A172 (cell line): Measurements from ENCODE around the gene CYP4X1. TPM values are rescaled to one million over a fixed set of nuclear protein-coding genes. Genes with fewer than 3 reads are reported as not detected.
"Not testable (repeated sequence)": the region's sequence is repeated elsewhere in the genome, so short reads cannot be mapped to it uniquely, and the experiment has no call there.

Experiments used
- DNase-seq: peaks from one replicate; pipeline ENCODE4 v3.0.0-alpha.2; 2015; ENCODE audit warnings: low spot score
- total RNA-seq: library from RNA; depleted of rRNA; stranded (reverse); fragments of >200 nt; shearing (Covaris generic); gene quantifications from 2 replicates; pipeline ENCODE4 v1.2.3, GENCODE V29; 2014; rRNA removed

Gene CYP4X1, protein sequence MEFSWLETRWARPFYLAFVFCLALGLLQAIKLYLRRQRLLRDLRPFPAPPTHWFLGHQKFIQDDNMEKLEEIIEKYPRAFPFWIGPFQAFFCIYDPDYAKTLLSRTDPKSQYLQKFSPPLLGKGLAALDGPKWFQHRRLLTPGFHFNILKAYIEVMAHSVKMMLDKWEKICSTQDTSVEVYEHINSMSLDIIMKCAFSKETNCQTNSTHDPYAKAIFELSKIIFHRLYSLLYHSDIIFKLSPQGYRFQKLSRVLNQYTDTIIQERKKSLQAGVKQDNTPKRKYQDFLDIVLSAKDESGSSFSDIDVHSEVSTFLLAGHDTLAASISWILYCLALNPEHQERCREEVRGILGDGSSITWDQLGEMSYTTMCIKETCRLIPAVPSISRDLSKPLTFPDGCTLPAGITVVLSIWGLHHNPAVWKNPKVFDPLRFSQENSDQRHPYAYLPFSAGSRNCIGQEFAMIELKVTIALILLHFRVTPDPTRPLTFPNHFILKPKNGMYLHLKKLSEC
- 0.29 and 0.98 TPM in 2 replicates for total RNA-seq

DNA sequence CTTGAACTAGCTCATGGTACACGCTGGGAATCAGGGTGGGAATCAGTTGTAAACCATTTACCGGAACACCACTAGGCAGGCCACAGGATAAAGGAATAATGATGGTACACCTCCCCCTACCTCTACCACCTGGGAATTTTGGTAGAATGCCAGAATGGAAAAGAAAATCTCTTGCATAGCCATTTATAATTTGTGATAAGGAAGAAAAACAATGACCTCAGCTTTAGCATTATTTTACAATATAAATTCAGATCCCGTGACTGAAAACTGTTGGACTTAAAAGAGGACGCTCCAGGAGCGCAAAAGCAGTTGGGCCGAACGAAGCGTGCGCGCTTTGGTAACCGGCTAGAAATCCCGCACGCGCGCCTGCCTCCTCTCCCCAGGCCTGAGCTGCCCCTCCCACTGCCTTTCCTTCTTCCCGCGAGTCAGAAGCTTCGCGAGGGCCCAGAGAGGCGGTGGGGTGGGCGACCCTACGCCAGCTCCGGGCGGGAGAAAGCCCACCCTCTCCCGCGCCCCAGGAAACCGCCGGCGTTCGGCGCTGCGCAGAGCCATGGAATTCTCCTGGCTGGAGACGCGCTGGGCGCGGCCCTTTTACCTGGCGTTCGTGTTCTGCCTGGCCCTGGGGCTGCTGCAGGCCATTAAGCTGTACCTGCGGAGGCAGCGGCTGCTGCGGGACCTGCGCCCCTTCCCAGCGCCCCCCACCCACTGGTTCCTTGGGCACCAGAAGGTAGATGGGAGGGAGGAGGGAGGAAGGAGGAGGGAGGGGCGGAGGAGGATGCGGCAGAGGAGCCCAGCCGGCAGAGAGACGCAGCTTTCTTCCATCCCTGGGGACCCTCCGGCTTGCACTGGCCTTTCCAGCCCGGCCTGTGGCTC, at the start of gene CYP4X1:
Gene CYP4X1, plus strand, starts transcription at position 402 of the 873 bp plus-strand sequence. Its CDS starts 149 bp downstream, at position 551.
- peak; percentile 11 for DNase-seq

GRCh38 chr1:46983166-46983829, 40.2 kb upstream of the CYP4X1 start:
- no peak for DNase-seq

DNA sequence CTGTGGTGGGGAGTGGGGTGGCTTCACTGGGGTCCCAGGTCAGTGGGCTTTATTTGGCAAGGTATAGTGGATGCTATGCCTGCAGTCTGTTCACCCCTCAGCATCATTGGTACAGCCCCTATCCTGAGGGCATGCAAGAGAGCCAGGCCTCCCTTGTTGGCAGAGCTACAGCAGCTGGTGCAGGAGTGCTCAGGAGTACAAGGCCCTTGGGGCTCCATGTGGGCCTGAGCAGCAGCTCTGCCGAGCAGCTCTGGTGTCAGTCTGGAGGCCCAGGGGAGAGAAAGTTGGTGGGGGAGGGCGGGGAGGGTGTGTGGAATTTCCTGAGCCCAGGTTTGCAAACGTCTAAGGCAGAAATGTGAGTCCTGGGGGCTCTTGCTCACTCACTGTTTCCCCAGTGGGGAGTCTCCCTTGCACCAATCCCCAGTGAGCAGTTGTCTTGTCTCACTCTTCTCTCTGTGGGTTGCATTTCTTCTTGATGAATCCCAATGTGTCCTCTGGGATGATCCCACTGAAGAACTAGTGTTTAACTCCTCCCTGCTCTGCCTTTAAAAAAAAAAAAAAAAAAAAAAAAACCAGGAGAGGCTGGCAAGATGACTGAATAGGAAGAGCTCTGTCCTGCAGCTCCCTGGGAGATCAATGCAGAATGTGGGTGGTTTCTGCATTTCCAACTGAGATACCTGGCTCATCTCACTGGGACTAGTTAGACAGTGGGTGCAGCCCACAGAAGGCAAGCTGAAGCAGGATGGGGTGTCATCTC, 39.5 kb upstream of the CYP4X1 start:
- DNase-seq: no peak

DNA sequence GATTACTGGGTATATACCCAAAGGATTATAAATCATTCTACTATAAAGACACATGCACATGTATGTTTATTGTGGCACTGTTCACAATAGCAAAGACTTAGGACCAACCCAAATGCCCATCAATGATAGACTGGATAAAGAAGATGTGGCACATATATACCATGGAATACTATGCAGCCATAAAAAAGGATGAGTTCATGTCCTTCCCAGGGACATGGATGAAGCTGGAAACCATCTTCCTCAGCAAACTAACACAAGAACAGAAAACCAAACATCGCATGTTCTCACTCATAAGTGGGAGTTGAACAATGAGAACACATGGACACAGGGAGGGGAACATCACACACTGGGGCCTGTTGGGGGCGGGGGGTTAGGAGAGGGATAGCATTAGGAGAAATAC, 32.9 kb upstream of the CYP4X1 start:
- DNase-seq: not testable (repeated sequence)

- no peak for DNase-seq
Measured at GRCh38 chr1:46991083-46991923, 32.2 kb upstream of the CYP4X1 start.

DNA sequence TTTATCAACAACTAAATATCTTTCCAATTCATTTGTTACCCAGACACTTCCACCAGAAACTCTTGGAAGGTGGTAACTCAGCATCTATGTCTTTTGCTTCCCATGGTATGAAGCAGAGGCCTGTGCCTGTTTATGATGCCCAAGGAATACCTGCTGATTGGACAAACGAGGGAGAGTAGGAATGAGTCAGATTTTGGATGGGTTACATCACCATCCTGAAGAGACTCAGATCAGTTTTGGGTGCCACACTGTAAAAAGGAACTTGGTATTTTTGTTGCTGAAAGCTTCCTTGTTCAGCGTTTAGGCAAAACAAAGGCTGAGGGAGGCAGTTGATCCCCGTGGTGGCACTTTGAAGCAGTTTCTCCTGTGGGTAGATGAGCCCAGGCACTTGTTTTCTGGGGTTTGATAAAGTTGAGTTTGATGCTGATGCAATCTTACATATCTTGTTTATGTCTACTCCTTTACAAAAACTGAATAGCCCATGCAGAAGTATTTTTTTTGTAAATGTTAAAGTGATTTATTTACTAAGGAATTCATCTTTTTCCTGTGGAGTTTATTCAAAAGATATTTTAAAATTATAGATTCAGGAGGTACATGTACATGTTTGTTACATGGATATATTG, 26.7 kb upstream of the CYP4X1 start:
- peak; percentile 7 for DNase-seq

GRCh38 chr1:47002211-47002610, 21.3 kb upstream of the CYP4X1 start:
- no peak for DNase-seq

DNA sequence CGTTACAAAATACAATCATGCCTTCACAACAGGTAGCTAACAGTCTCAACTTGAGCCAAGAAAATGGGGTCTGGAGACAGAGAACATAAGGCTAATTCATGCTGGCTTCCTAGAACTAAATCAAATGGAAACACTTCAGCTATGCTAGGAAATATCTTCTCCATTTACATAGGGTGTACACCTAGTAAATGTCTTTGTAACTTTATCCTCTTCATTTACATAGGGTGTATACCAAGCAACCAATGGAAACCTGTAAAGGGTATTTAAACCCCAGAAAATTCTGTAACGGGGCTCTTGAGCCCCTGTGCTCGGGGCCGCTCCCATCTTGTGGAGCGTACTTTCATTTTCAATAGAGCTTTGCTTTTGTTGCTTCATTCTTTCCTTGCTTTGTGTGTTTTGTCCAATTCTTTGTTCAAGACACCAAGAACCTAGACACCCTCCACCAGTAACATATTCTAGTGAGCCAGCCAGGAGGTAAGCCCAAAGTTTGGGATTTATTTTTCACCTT, 19.5 kb upstream of the CYP4X1 start:
- DNase-seq: no peak

DNA sequence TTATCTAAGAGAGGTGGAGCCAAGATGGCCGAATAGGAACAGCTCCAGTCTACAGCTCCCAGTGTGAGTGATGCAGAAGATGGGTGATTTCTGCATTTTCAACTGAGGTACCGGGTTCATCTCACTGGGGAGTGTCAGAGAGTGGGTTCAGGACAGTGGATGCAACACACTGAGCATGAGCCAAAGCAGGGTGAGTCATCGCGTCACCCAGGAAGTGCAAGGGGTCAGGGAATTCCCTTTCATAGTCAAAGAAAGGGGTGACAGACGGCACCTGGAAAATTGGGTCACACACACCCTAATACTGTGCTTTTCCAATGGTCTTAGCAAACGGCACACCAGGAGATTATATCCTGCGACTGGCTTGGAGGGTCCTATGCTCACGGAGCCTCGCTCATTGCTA, 17.0 kb upstream of the CYP4X1 start:
- DNase-seq: not testable (repeated sequence)

DNA sequence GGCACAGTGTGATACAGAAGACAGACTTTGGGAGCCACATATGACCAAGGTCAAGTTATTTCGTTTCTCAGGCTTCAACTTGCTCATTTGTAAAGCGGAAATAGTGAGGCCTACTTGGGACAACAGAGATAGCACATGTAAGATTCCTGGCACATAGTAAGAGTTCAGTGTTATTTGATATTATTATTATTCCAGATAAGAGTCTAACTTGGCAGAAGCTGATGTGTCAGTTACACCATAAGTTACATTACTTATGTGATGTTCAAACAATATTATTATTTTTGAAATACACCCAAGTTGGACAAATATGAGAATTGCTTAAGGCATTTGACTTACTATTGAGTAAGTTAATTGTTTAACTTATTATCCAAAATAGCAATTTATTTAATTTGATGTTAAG, 10.2 kb upstream of the CYP4X1 start:
- no peak for DNase-seq

- no peak for DNase-seq
Measured at GRCh38 chr1:47021070-47021469, 2.4 kb upstream of the CYP4X1 start.

GRCh38 chr1:47024141-47024801, 802 bp downstream of the CYP4X1 start:
- no peak for DNase-seq

GRCh38 chr1:47030170-47030805, 6.8 kb downstream of the CYP4X1 start:
- DNase-seq: no peak

DNA sequence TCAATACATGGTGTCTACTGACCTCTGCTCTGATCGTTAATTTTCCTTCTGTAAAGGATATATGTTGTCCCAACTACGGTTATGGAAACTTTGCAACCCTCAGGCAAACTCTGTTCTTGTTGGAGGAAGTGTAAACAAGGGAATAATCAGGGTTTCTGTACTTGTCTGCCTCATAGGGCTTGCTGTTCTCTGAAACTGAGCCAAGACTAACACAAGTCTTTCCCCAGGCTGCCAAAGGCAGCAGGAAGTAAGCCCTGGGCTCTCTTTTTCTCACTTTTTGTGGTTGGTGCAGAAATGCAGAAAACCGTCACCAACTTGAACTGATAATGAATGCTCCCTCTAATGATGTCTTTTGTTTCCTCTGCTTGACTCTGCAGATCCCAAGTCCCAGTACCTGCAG, 7.6 kb downstream of the CYP4X1 start:
- peak; percentile 65 for DNase-seq

GRCh38 chr1:47031585-47031984, 8.1 kb downstream of the CYP4X1 start:
- peak; percentile 24 for DNase-seq

- no peak for DNase-seq
Measured at GRCh38 chr1:47036764-47037163, 13.3 kb downstream of the CYP4X1 start.

DNA sequence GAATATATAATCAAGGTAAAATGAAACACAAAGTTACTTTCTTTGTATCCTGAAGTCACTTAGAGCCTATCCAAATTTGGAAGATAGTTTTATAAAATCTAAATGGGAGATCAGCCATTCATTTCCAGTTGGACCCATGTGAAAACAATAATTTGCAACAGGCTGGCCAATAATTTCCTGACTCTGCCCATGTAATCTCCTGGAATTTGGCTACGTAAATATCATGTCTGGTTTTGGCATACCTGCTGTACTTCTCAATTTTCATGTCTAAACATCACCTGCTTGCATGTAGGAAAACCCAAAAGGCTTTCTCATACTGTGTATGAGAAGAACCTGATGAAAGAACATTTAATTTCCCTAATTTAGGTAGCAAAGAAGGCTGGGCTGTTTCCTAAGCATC, 35.9 kb downstream of the CYP4X1 start:
- DNase-seq: no peak

DNA sequence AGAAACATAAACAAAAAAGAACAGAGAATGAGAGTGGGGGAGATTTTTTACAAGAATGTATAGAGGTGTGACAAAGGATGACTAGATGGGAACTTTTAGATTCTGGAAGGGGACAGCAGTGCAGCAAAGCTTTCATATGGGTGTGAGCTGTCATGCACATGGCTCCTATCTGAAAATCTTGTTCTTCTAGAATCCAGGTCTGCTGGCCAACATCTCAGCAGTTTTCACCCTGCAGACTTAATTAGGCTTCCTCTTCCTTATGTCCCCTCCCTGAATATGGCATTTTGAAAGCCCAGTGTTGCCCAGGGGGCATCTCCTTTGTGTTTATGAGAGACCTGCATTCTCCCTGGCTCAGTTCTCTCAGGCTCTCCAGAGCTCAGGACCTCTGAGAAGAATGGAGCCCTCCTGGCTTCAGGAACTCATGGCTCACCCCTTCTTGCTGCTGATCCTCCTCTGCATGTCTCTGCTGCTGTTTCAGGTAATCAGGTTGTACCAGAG, 43.7 kb downstream of the CYP4X1 start, which contains the start of gene CYP4Z1:
Gene CYP4Z1, plus strand, starts transcription at position 135 of the 498 bp plus-strand sequence. Its CDS starts 260 bp downstream, at position 395.
- DNase-seq: no peak
